Measurements from ENCODE around the gene OLA1.

OLA1 gene

GRCh38 chr2:174058026-174058425 lies 190.3 kb downstream of the OLA1 start:
- Histone ChIP-seq H3K36me3 (no peaks in the 10 kb centered on the region), H3K27ac (no peak overlapping the region), H3K4me3 (ENCODE audit: low read depth, low read length) (no peak overlapping the region), H3K9me3 (ENCODE audit: severe bottlenecking) (peaks cover 4% of the 10 kb centered on the region), H3K27me3 (ENCODE audit: insufficient read depth, low read depth, severe bottlenecking) (no peaks in the 10 kb centered on the region)
- no peak for TF ChIP-seq CTCF (IDR thresholded peaks at IDR 0.05; ENCODE audit: low read depth, low read length)
- DNase-seq, result no peak

GRCh38 chr2:174054926-174055325 lies 193.4 kb downstream of the OLA1 start:
- Histone ChIP-seq H3K9me3 (ENCODE audit: severe bottlenecking) (peaks cover 4% of the 10 kb centered on the region), H3K36me3 (no peaks in the 10 kb centered on the region), H3K4me3 (ENCODE audit: low read depth, low read length) (no peak overlapping the region), H3K27me3 (ENCODE audit: insufficient read depth, low read depth, severe bottlenecking) (no peaks in the 10 kb centered on the region), H3K27ac (no peak overlapping the region)
- DNase-seq, result no peak
- no peak for TF ChIP-seq CTCF (IDR thresholded peaks at IDR 0.05; ENCODE audit: low read depth, low read length)

GRCh38 chr2:174053355-174054151 lies 194.8 kb downstream of the OLA1 start:
- DNase-seq, result no peak
- Histone ChIP-seq H3K27me3 (ENCODE audit: insufficient read depth, low read depth, severe bottlenecking) (no peaks in the 10 kb centered on the region), H3K9me3 (ENCODE audit: severe bottlenecking) (no peaks in the 10 kb centered on the region), H3K27ac (peak overlapping the region; percentile 37; the same call in 1 of the 2 replicates), H3K36me3 (no peaks in the 10 kb centered on the region), H3K4me3 (ENCODE audit: low read depth, low read length) (peak overlapping the region; percentile 11; the same call in 1 of the 2 replicates)
- no peak for TF ChIP-seq CTCF (IDR thresholded peaks at IDR 0.05; ENCODE audit: low read depth, low read length)

- no peaks in the 10 kb centered on the region for H3K9me3 ChIP-seq (ENCODE audit: severe bottlenecking)
- no peak for TF ChIP-seq CTCF (IDR thresholded peaks at IDR 0.05; ENCODE audit: low read depth, low read length)
- H3K4me3 ChIP-seq (ENCODE audit: low read depth, low read length), result no peak overlapping the region
These were observed 195.8 kb downstream of the OLA1 start for GRCh38 chr2:174052584-174052976.

GRCh38 chr2:174051741-174052583 lies 196.4 kb downstream of the OLA1 start:
- no peak for DNase-seq

More at GRCh38 chr2:174052584-174052976, 195.8 kb downstream of the OLA1 start:
- H3K27me3 ChIP-seq (ENCODE audit: insufficient read depth, low read depth, severe bottlenecking), result no peaks in the 10 kb centered on the region
- no peak for DNase-seq
- H3K27ac ChIP-seq, result no peak overlapping the region
- no peaks in the 10 kb centered on the region for H3K36me3 ChIP-seq

More at GRCh38 chr2:174051741-174052583, 196.4 kb downstream of the OLA1 start:
- Histone ChIP-seq H3K27me3 (ENCODE audit: insufficient read depth, low read depth, severe bottlenecking) (no peaks in the 10 kb centered on the region), H3K9me3 (ENCODE audit: severe bottlenecking) (no peaks in the 10 kb centered on the region), H3K27ac (no peak overlapping the region), H3K4me3 (ENCODE audit: low read depth, low read length) (no peak overlapping the region), H3K36me3 (no peaks in the 10 kb centered on the region)
- no peak for TF ChIP-seq CTCF (IDR thresholded peaks at IDR 0.05; ENCODE audit: low read depth, low read length)

Data from WERI-Rb-1 (cell line).